H9 (cell line): ENCODE measurements around the gene RANBP9. TPM values are rescaled to one million over a fixed set of nuclear protein-coding genes. Genes with fewer than 3 reads are reported as not detected.

Experiments
- DNase-seq: peaks from one replicate; pipeline ENCODE4 v3.0.0-alpha.2; 2017
- H2AFZ ChIP-seq: one replicate; pipeline ENCODE4 v1.6.1; 2013; ENCODE audit warnings: mild to moderate bottlenecking, low read length, control low read depth, moderate library complexity
- H2AK5ac ChIP-seq: 2 replicates; pipeline ENCODE4 v1.6.1; 2013; ENCODE audit warnings: low read length, control low read depth, mixed read lengths; ENCODE audit not compliant: insufficient read length
- H2BK120ac ChIP-seq: one replicate; pipeline ENCODE4 v1.6.1; 2013; ENCODE audit warnings: low read depth, mild to moderate bottlenecking, low read length, control low read depth, inconsistent platforms; ENCODE audit not compliant: poor library complexity, severe bottlenecking
- H2BK12ac ChIP-seq: 2 replicates; pipeline ENCODE4 v1.6.1; 2013; ENCODE audit warnings: low read length, control low read depth, mixed read lengths, low read depth; ENCODE audit not compliant: insufficient read length
- H2BK15ac ChIP-seq: 2 replicates; pipeline ENCODE4 v1.6.1; 2013; ENCODE audit warnings: low read depth, low read length, control low read depth
- H2BK20ac ChIP-seq: one replicate; pipeline ENCODE4 v1.6.1; 2013; ENCODE audit warnings: low read depth, mild to moderate bottlenecking, low read length, control low read depth, inconsistent platforms; ENCODE audit not compliant: poor library complexity, severe bottlenecking
- H2BK5ac ChIP-seq: 2 replicates; pipeline ENCODE4 v1.6.1; 2013; ENCODE audit warnings: low read length, control low read depth, mixed read lengths; ENCODE audit not compliant: insufficient read length
- H3K14ac ChIP-seq: 2 replicates; pipeline ENCODE4 v1.6.1; 2013; ENCODE audit warnings: low read length, control low read depth; ENCODE audit not compliant: insufficient read depth
- H3K18ac ChIP-seq: 2 replicates; pipeline ENCODE4 v1.6.1; 2013; ENCODE audit warnings: low read depth, mild to moderate bottlenecking, mixed read lengths, low read length, control low read depth; ENCODE audit not compliant: insufficient read length
- H3K23ac ChIP-seq: 2 replicates; pipeline ENCODE4 v1.6.1; 2013; ENCODE audit warnings: low read length, control low read depth, mixed read lengths, low read depth; ENCODE audit not compliant: insufficient read length
- H3K23me2 ChIP-seq: 2 replicates; pipeline ENCODE4 v1.6.1; 2013; ENCODE audit warnings: low read depth, mild to moderate bottlenecking, mixed read lengths, low read length, control low read depth; ENCODE audit not compliant: insufficient read length, poor library complexity, severe bottlenecking
- H3K27ac ChIP-seq: 2 replicates; pipeline ENCODE4 v1.5.1; 2013; ENCODE audit warnings: low read length, control low read depth, mixed read lengths, low read depth; ENCODE audit not compliant: insufficient read length
- H3K27me3 ChIP-seq: 2 replicates; pipeline ENCODE4 v1.6.1; 2013; ENCODE audit warnings: low read length, control low read depth, inconsistent platforms; ENCODE audit not compliant: insufficient read depth
- H3K4ac ChIP-seq: 2 replicates; pipeline ENCODE4 v1.6.1; 2013; ENCODE audit warnings: low read depth, mild to moderate bottlenecking, control low read depth, inconsistent platforms, low read length, moderate library complexity
- H3K4me1 ChIP-seq: 2 replicates; pipeline ENCODE4 v1.6.1; 2013; ENCODE audit warnings: low read length, control low read depth, inconsistent platforms; ENCODE audit not compliant: insufficient read depth
- H3K4me2 ChIP-seq: 2 replicates; pipeline ENCODE4 v1.6.1; 2013; ENCODE audit warnings: low read length, control low read depth, mixed read lengths; ENCODE audit not compliant: insufficient read length, insufficient read depth
- H3K56ac ChIP-seq: 2 replicates; pipeline ENCODE4 v1.6.1; 2013; ENCODE audit warnings: low read depth, mild to moderate bottlenecking, mixed read lengths, low read length, control low read depth; ENCODE audit not compliant: insufficient read length
- H3K79me1 ChIP-seq: 2 replicates; pipeline ENCODE4 v1.6.1; 2013; ENCODE audit warnings: low read depth, mild to moderate bottlenecking, moderate library complexity, low read length, control low read depth, inconsistent platforms; ENCODE audit not compliant: insufficient read depth, poor library complexity, severe bottlenecking
- H3K79me2 ChIP-seq: 2 replicates; pipeline ENCODE4 v1.6.1; 2013; ENCODE audit warnings: low read length, control low read depth, inconsistent platforms; ENCODE audit not compliant: insufficient read depth
- H3K9ac ChIP-seq: 2 replicates; pipeline ENCODE4 v1.6.1; 2013; ENCODE audit warnings: low read length, control low read depth, mixed read lengths; ENCODE audit not compliant: insufficient read length; ENCODE audit errors: extremely low read depth
- H3K9me3 ChIP-seq: one replicate; pipeline ENCODE4 v1.6.1; 2013; ENCODE audit warnings: low read depth, low read length, inconsistent platforms; ENCODE audit not compliant: control insufficient read depth
- H3T11ph ChIP-seq: one replicate; pipeline ENCODE4 v1.6.1; 2013; ENCODE audit warnings: mild to moderate bottlenecking, low read length, control low read depth, inconsistent platforms
- H4K20me1 ChIP-seq: one replicate; pipeline ENCODE4 v1.6.1; 2013; ENCODE audit not compliant: control insufficient read depth, insufficient read length, insufficient read depth
- H4K5ac ChIP-seq: 2 replicates; pipeline ENCODE4 v1.6.1; 2013; ENCODE audit warnings: low read depth, mild to moderate bottlenecking, mixed read lengths, low read length, control low read depth; ENCODE audit not compliant: insufficient read length
- H4K8ac ChIP-seq: replicated peaks from 2 replicates; pipeline ENCODE4 v1.6.1; 2013; ENCODE audit warnings: low read length, control low read depth, mixed read lengths, low read depth; ENCODE audit not compliant: insufficient read length
- H4K91ac ChIP-seq: 2 replicates; pipeline ENCODE4 v1.6.1; 2013; ENCODE audit warnings: low read depth, mild to moderate bottlenecking, moderate library complexity, mixed read lengths, low read length, control low read depth; ENCODE audit not compliant: insufficient read length
- H3K27ac Mint-ChIP-seq, 3 experiments: 2 replicates in 2 of 3; 3 replicates in 1 of 3; pipeline ENCODE4 v1.8.0; 2020 to 2021; ENCODE audit warnings: mixed read lengths in 3 of 3, mild to moderate bottlenecking in 1 of 3, moderate library complexity in 1 of 3
- H3K27me3 Mint-ChIP-seq: 2 replicates; pipeline ENCODE4 v1.8.0; 2021; ENCODE audit warnings: low read depth, mild to moderate bottlenecking, moderate library complexity, mixed read lengths
- H3K36me3 Mint-ChIP-seq, 3 experiments: 2 replicates in 2 of 3; 3 replicates in 1 of 3; pipeline ENCODE4 v1.8.0; 2020 to 2021; ENCODE audit warnings: low read depth in 3 of 3, mixed read lengths in 3 of 3; ENCODE audit not compliant: insufficient read depth in 1 of 3
- H3K4me1 Mint-ChIP-seq, 2 experiments: 2 replicates each; pipeline ENCODE4 v1.8.0; 2020; ENCODE audit warnings: mixed read lengths in 2 of 2
- H3K4me3 Mint-ChIP-seq, 2 experiments: 2 replicates in 1 of 2; 3 replicates in 1 of 2; pipeline ENCODE4 v1.8.0; 2020 to 2021; ENCODE audit warnings: mild to moderate bottlenecking in 2 of 2, mixed read lengths in 2 of 2, moderate library complexity in 1 of 2
- H3K9me3 Mint-ChIP-seq, 2 experiments: 2 replicates in 1 of 2; 3 replicates in 1 of 2; pipeline ENCODE4 v1.8.0; 2020; ENCODE audit warnings: mild to moderate bottlenecking in 2 of 2, mixed read lengths in 2 of 2, moderate library complexity in 1 of 2
- CTCF ChIP-seq: fragments of 200-600 bp; sonication (generic); conservative IDR thresholded peaks from 3 replicates; pipeline ENCODE4 v1.8.0; 2021; ENCODE audit warnings: antibody characterized with exemption, mild to moderate bottlenecking
- WGBS: extraction: QIAGEN DNeasy Blood & Tissue Kit; methylation state at CpG from one replicate; pipeline ENCODE4 v1.1.7; 2013; ENCODE audit warnings: missing lambda C conversion rate, low lambda C conversion rate, mixed read lengths; ENCODE audit not compliant: insufficient read length; ENCODE audit errors: extremely low coverage; 5-methylcytosine and 5-hydroxymethylcytosine counted together
- total RNA-seq: library from RNA; stranded (reverse); gene quantifications from 2 replicates; pipeline ENCODE4 v1.2.1, GENCODE V29; 2021

The RANBP9 gene
- total RNA-seq, 1 experiment from 2014 or later: 37.2 TPM

- H3K27ac ChIP-seq: no peak overlapping the region
- H2AFZ ChIP-seq: no peak overlapping the region
- H3K27me3 Mint-ChIP-seq: peaks cover 2% of the 10 kb centered on the region
Measured at GRCh38 chr6:13760307-13761304, 49.0 kb upstream of the RANBP9 start.

More at GRCh38 chr6:13760307-13761304, 49.0 kb upstream of the RANBP9 start:
- Mint-ChIP-seq H3K4me1 (no peaks in the 10 kb centered on the region), H3K36me3 (no peaks in the 10 kb centered on the region), H3K4me3 (no peak overlapping the region), H3K9me3 (no peaks in the 10 kb centered on the region), H3K27ac (no peak overlapping the region)
- no peak overlapping the region for H2BK15ac ChIP-seq
- no peaks in the 10 kb centered on the region for H3K79me2 ChIP-seq
- no peak overlapping the region for H3K18ac ChIP-seq
- no peak overlapping the region for H4K91ac ChIP-seq
- no peak overlapping the region for H4K8ac ChIP-seq
- H3K56ac ChIP-seq: no peak overlapping the region
- H3K23ac ChIP-seq: no peak overlapping the region
- no peaks in the 10 kb centered on the region for H4K20me1 ChIP-seq
- H3K14ac ChIP-seq: no peak overlapping the region; the same call in 1 of the 2 replicates
- no peak for DNase-seq
- H3T11ph ChIP-seq: no peak overlapping the region
- H3K27me3 ChIP-seq: no peaks in the 10 kb centered on the region
- no peak overlapping the region for H2BK12ac ChIP-seq
- H3K4ac ChIP-seq: no peak overlapping the region
- H2BK120ac ChIP-seq: no peak overlapping the region
- no peak overlapping the region for H2AK5ac ChIP-seq
- no peak overlapping the region for H2BK20ac ChIP-seq
- TF ChIP-seq CTCF: no peak
- H3K23me2 ChIP-seq: no peaks in the 10 kb centered on the region
- no peak overlapping the region for H3K9ac ChIP-seq
- no peaks in the 10 kb centered on the region for H3K9me3 ChIP-seq
- no peaks in the 10 kb centered on the region for H3K4me1 ChIP-seq
- no peak overlapping the region for H2BK5ac ChIP-seq
- no CpG with 5 or more reads among the region's 11 CpGs for WGBS
- no peak overlapping the region for H4K5ac ChIP-seq
- no peaks in the 10 kb centered on the region for H3K79me1 ChIP-seq
- H3K4me2 ChIP-seq: no peak overlapping the region
